ENCODE measurements around the gene OR2V2. TPM values are rescaled to one million over a fixed set of nuclear protein-coding genes. Genes with fewer than 3 reads are reported as not detected.
A peak's percentile ranks its signal among the peaks of the same experiment; 100 is the strongest.

Gene OR2V2
- total RNA-seq, 2 experiments from 2014 or later = not detected

DNA sequence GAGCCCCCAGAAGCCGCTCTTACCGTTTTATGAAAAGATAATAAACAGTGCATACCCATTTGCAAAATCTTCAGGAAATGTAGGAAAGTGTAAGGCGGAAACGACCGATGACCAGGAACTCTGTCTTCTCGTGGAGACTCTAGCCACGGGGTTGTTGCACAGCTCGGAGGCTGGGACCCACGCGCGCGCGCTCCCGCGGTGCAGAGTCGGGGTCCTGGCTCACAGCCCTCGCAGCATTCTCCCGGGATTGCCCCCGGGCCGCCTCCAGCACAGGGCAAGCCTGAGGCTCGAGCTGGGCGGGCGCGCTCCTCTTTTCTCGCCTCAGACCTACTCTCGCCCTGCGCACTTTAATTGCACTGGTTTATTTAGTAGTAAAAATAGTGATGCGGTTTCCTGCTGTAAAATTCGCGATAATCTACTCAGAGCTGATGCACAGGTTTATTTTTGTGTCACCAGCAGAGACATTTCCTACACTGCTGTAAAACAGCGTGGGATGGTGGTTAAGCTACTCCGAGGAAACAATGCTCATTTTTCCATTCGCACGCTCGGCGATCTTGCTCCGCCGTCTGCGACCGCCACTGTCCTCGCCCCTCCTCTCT is 42.1 kb downstream of the OR2V2 start:
- H3K4me1 Mint-ChIP-seq = peaks cover 44% of the 10 kb centered on the region
- H3K36me3 Mint-ChIP-seq = peaks cover 4% of the 10 kb centered on the region
- H3K27ac Mint-ChIP-seq = peak overlapping the region; percentile 96
- peak overlapping the region; percentile 94 for H3K4me3 Mint-ChIP-seq
- POLR2A ChIA-PET = interaction anchor here (0.8 to 9.0 kb wide), 13 partner anchors 10 to 386 kb away, joined by 3 to 131 read pairs (median 4); partner anchors contain the start of genes RACK1, TRIM41, TRIM52 and TRIM7
- peak; percentile 67 for DNase-seq
- no peaks in the 10 kb centered on the region for H3K9me3 Mint-ChIP-seq
- peak; percentile 10 for ATAC-seq (ENCODE audit: low read depth)
- H3K27me3 Mint-ChIP-seq = peaks cover 4% of the 10 kb centered on the region

GRCh38 chr5:181189962-181190710 is 42.8 kb downstream of the OR2V2 start:
- Mint-ChIP-seq H3K27me3 (peaks cover 4% of the 10 kb centered on the region), H3K4me1 (peaks cover 43% of the 10 kb centered on the region), H3K4me3 (peak overlapping the region; percentile 94), H3K27ac (peak overlapping the region; percentile 96), H3K36me3 (peaks cover 4% of the 10 kb centered on the region), H3K9me3 (no peaks in the 10 kb centered on the region)
- peak; percentile 65 for DNase-seq
- no peak for ATAC-seq (ENCODE audit: low read depth)
- POLR2A ChIA-PET = interaction anchor here (0.6 to 9.0 kb wide), 13 partner anchors 9 to 387 kb away, joined by 3 to 131 read pairs (median 6); partner anchors contain the start of genes TRIM41, TRIM52 and TRIM7

DNA sequence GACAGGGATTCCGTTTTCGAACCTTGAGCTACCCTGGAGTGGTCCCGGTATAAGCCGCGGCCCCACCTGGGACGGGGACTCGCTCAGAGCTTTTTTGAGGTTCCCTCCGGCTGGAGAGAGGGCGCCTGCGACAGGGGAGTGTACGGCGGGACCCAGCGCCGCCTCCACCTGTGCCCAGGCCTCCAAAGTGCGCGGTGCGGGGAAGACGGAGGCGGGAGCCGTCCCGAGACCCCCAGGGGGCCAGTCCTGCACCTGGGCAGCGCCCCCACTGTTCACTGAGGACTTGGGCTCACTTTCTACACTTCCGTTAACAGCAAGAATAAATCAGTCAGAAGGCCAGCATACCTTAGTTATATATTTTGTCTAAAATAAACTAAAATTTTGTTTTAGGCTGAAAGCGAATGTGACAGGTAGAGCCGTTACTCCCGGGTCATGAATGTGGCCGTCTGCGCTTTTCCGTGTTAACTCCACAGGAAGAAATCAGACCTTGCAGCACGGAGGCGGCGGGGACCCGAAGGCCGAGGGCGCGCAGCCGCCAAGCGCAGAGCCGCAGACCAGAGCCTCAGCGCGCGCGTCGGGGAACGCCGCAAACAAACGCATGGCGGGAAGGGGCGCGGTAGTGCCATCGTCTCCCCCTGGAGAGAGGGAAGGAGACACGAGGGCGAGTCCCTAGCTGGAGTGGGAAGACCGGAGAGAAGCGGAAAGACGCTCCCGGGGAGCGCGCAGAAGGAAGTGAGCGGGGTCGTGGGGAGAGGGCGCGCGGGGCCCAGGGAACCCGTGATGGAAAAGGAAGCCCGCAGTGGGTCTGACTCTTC is 43.5 kb downstream of the OR2V2 start:
- peak overlapping the region; percentile 96 for H3K27ac Mint-ChIP-seq
- H3K27me3 Mint-ChIP-seq = peaks cover 4% of the 10 kb centered on the region
- ATAC-seq (ENCODE audit: low read depth) (peak; percentile 4), DNase-seq (peak; percentile 66)
- H3K9me3 Mint-ChIP-seq = no peaks in the 10 kb centered on the region
- H3K4me3 Mint-ChIP-seq = peak overlapping the region; percentile 94
- POLR2A ChIA-PET = interaction anchor here (0.6 to 9.0 kb wide), 18 partner anchors 9 to 360 kb away, joined by 3 to 131 read pairs (median 5); partner anchors contain the start of genes RACK1, TRIM41, TRIM52 and TRIM7
- peaks cover 4% of the 10 kb centered on the region for H3K36me3 Mint-ChIP-seq
- peaks cover 43% of the 10 kb centered on the region for H3K4me1 Mint-ChIP-seq

DNA sequence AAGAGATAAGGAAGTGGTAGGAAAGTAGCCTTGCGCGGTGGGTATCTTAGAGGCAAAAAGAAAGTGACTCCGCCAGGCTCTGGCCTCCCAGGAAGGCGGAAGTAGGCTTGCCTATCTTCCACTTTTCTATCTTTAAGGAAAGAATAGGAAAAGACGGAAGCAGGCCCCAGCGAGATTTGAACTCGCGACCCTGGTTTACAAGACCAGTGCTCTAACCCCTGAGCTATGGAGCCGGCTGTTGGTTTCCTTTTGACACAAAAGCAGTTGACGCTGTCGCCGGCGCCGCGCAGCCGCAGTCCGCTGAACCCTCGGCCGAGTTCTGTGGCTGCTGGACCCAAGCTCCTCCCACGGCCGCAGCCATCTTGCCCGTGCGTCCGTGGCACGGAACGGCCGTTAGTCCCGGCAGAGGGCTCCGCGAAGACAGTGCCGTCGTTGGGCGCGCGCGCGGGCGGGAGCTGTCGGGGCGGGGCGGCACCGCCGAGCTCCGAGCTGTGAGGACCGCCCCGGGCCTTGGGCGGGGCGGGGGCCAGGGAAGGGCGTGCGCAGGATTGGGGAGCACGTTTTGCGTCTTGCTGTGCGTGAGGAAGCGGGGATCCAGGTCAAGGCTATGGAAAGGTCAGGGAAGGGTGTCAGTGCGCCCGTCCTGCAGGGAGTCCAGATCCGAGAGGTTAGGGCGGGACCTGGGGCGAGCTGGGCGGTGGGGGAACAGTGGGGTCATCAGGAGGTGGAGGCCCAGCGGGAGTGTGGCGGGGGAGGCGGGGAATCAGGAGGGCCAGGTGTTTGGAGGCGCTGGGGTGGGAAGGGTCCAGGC is 44.3 kb downstream of the OR2V2 start:
- Mint-ChIP-seq H3K27me3 (peaks cover 4% of the 10 kb centered on the region), H3K27ac (peak overlapping the region; percentile 96), H3K4me3 (peak overlapping the region; percentile 94), H3K36me3 (peaks cover 4% of the 10 kb centered on the region), H3K4me1 (peaks cover 40% of the 10 kb centered on the region), H3K9me3 (no peaks in the 10 kb centered on the region)
- POLR2A ChIA-PET = interaction anchor here (0.6 to 9.0 kb wide), 12 partner anchors 8 to 361 kb away, joined by 3 to 131 read pairs (median 6); partner anchors contain the start of genes RACK1, TRIM41, TRIM52 and TRIM7
- DNase-seq = peak; percentile 97
- ATAC-seq (ENCODE audit: low read depth) = peak; percentile 56

DNA sequence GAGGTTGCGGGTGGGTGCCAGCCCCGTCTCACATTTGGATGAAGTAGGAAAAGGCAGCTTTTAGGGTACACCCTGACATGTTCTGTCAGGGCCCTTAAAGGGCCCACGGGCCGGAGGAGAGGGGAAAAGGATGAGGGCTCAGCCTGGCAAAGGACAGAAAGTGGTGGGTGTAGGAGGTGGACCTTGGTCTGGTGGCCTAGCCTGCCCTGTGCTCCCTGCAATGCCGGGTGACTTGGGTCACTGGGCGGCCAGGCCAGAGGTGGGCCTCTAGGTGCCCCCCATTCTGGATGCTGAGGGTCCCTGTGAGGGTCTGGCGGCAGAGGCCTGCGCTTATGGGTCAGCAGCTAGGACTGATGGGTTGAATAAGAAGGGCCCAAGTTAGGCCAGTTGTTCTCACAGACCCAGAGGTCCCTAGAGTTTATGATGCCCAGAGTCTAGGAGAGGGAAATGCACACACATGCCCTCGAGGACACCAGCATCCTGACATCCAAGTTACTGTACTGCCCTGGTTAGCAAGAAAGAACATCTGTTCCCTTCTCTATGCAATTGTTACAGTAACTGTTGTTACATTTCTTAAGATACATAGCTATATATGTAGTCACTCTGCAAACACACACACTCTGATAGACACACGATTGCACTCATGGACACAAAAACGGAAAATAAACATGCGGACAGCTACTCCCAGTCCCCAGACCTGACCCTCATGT is 45.1 kb downstream of the OR2V2 start:
- Mint-ChIP-seq H3K27ac (peak overlapping the region; percentile 96), H3K27me3 (peaks cover 4% of the 10 kb centered on the region), H3K9me3 (no peaks in the 10 kb centered on the region), H3K4me1 (peaks cover 38% of the 10 kb centered on the region), H3K4me3 (peak overlapping the region; percentile 94), H3K36me3 (peaks cover 4% of the 10 kb centered on the region)
- no peak for DNase-seq
- ATAC-seq (ENCODE audit: low read depth) = no peak
- POLR2A ChIA-PET = interaction anchor here (1.1 to 9.0 kb wide), 9 partner anchors 7 to 362 kb away, joined by 3 to 131 read pairs (median 6); partner anchors contain the start of genes RACK1, TRIM41, TRIM52 and TRIM7

DNA sequence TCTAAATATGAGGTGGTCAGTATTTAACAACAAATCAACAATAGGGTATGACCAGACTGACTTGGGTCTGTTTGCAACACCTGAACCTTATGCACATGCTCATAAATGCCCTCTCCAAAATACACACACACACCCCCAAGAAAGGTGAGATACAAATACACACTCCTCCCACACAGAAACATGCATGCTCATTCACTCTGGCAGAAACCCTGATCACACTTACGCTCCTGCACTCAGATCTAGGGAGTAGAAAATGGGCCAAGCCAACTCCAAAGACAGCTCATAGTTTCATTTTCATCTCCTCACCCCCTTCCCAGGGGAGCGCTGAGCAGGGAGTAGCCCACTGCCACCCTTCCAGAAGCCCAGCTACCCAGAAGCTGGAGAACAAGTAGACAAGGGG is 46.3 kb downstream of the OR2V2 start:
- no peak for ATAC-seq (ENCODE audit: low read depth)
- POLR2A ChIA-PET = interaction anchor here (9.0 kb wide), 1 partner anchor 12 kb away, joined by 131 read pairs; the partner anchor contains the start of gene TRIM7
- no peak overlapping the region for H3K27ac Mint-ChIP-seq
- no peak for DNase-seq
- peaks cover 28% of the 10 kb centered on the region for H3K4me1 Mint-ChIP-seq
- no peak overlapping the region for H3K4me3 Mint-ChIP-seq
- no peaks in the 10 kb centered on the region for H3K9me3 Mint-ChIP-seq
- peaks cover 4% of the 10 kb centered on the region for H3K36me3 Mint-ChIP-seq
- H3K27me3 Mint-ChIP-seq = peaks cover 2% of the 10 kb centered on the region

DNA sequence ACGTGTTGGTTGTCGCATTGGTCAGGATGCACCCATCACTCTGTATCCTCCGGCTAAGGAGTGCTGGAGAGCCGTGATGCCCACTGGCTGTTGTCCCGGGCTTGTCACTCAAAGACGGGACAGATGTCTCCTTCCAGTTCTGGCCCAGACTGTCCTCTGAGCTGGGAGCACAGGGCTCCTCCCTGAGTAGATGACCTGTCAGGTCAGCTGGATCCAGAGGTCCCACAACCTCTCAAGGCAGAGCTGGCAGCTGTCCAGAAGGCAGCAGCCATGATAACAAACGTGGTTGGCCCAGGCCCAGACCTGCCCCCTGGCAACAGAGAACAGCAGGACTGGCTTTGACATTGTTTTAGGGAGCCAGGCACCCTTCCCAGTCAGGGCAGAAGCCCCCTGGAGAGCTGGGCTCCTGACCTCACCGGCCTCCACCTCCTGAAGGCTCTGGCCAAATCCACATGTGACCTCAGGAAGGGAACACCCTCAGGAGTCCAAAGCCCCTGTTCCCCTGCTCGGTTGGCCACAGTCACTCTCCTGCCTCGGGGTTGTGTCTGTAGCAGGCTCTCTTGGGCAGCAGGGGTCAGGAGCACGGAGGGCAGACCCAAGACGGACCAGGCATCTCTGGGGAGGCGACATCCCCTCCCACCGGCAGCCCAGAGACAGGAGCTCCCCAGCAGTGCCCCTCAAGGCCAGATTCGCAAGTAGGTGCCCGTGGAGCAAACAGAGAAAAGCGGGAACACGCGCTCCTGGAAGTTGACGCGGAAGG is 47.3 kb downstream of the OR2V2 start:
- POLR2A ChIA-PET = interaction anchor here (0.8 to 9.0 kb wide), 2 partner anchors 11 to 29 kb away, joined by 3 to 131 read pairs; partner anchors contain the start of gene TRIM7
- Mint-ChIP-seq H3K4me1 (peaks cover 24% of the 10 kb centered on the region), H3K27ac (no peak overlapping the region), H3K4me3 (no peak overlapping the region), H3K27me3 (peaks cover 2% of the 10 kb centered on the region), H3K9me3 (no peaks in the 10 kb centered on the region), H3K36me3 (peaks cover 4% of the 10 kb centered on the region)
- ATAC-seq (ENCODE audit: low read depth) (no peak), DNase-seq (no peak)

DNA sequence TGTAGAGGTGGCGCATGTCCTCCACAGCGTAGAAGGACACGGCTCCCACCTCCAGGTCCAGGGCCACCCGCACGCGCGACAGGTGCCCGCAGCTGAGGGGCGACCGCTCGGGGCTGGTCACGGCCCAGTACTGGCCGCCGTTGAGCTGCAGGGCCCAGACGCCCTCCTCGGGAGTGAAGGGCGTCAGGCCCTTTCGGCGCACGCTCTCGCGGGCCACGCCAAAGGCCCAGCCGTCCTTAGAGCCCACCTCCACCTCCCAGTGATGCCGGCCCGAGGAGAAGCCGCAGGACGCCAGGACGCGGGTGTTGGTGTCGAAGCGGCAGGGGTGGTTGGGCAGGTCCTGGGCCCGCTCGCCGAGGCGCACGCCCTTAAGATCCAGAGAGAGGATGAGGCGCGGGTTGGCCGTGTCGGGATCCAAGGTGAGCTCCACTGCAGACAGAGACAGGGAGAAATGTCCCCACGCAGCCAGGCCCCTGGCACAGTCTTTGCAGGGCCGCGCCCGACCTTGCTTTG is 47.9 kb downstream of the OR2V2 start:
- Mint-ChIP-seq H3K27ac (no peak overlapping the region), H3K9me3 (no peaks in the 10 kb centered on the region), H3K4me3 (no peak overlapping the region), H3K36me3 (peaks cover 4% of the 10 kb centered on the region), H3K4me1 (peaks cover 22% of the 10 kb centered on the region), H3K27me3 (peaks cover 2% of the 10 kb centered on the region)
- ATAC-seq (ENCODE audit: low read depth) (no peak), DNase-seq (no peak)
- POLR2A ChIA-PET = interaction anchor here (0.8 to 9.0 kb wide), 2 partner anchors 11 to 28 kb away, joined by 3 to 131 read pairs; partner anchors contain the start of gene TRIM7

GRCh38 chr5:181197326-181197951 is 50.1 kb downstream of the OR2V2 start:
- no peak for ATAC-seq (ENCODE audit: low read depth)
- Mint-ChIP-seq H3K4me3 (no peak overlapping the region), H3K36me3 (no peaks in the 10 kb centered on the region), H3K27me3 (peaks cover 12% of the 10 kb centered on the region), H3K9me3 (no peaks in the 10 kb centered on the region), H3K27ac (no peak overlapping the region), H3K4me1 (peaks cover 8% of the 10 kb centered on the region)
- POLR2A ChIA-PET = interaction anchor here (0.9 to 1.0 kb wide), 2 partner anchors 10 kb away, joined by 3 read pairs; no protein-coding TSS in a partner anchor
- no peak for DNase-seq

GRCh38 chr5:181198106-181198685 is 50.8 kb downstream of the OR2V2 start:
- no peak overlapping the region for H3K27ac Mint-ChIP-seq
- H3K9me3 Mint-ChIP-seq = no peaks in the 10 kb centered on the region
- no peaks in the 10 kb centered on the region for H3K36me3 Mint-ChIP-seq
- peaks cover 19% of the 10 kb centered on the region for H3K27me3 Mint-ChIP-seq
- POLR2A ChIA-PET = interaction anchor here (0.9 to 1.6 kb wide), 3 partner anchors 9 to 11 kb away, joined by 3 to 6 read pairs (median 3); no protein-coding TSS in a partner anchor
- no peak for ATAC-seq (ENCODE audit: low read depth)
- H3K4me3 Mint-ChIP-seq = no peak overlapping the region
- peaks cover 2% of the 10 kb centered on the region for H3K4me1 Mint-ChIP-seq
- DNase-seq = no peak

All from activated naive CD8-positive, alpha-beta T cell treated with anti-CD3 and anti-CD28 coated beads, Interleukin-2, amount 10 ng/mL, durations not matched to agents 7 days and 5 days (primary cell).